Thyroid gland (tissue), 4 donors: ENCODE data around the gene EEF1A2.

Source experiments
- CTCF ChIP-seq, 6 experiments: fragments of 200-600 bp in 3 of 6; fragments of 450-650 bp in 3 of 6; sonication (generic) in 3 of 6; IDR thresholded peaks; one replicate each; pipeline ENCODE4 v1.5.1; 2016 to 2019; ENCODE audit warnings: antibody characterized with exemption in 6 of 6, mild to moderate bottlenecking in 2 of 6, inconsistent platforms in 1 of 6, moderate library complexity in 1 of 6
- POLR2A ChIP-seq, 2 donors: fragments of 450-650 bp; IDR thresholded peaks; one replicate each; pipeline ENCODE4 v1.6.1; 2017; ENCODE audit warnings: antibody characterized with exemption in 2 of 2, mild to moderate bottlenecking in 2 of 2, moderate library complexity in 1 of 2

- TF ChIP-seq POLR2A (IDR thresholded peaks at IDR 0.05) (no peak), CTCF (IDR thresholded peaks at IDR 0.05) (no peak)
Observed at GRCh38 chr20:63441136-63442099, 57.5 kb downstream of the EEF1A2 start.
